Stimulated activated CD4-positive, alpha-beta T cell treated with anti-CD3 and anti-CD28 coated beads, TNF-alpha, amount 100 ng/mL, for 48 hours (primary cell): ENCODE measurements around the gene STAT5B.

Experiments
- DNase-seq, 3 donors: peaks; one replicate each; pipeline ENCODE4 v3.0.0-alpha.2; 2020; ENCODE audit warnings: low read depth in 3 of 3

Gene STAT5B

GRCh38 chr17:42285346-42286050, 9.3 kb upstream of the STAT5B start:
- DNase-seq, result no peak

- DNase-seq, result no peak
These were observed 8.4 kb upstream of the STAT5B start for GRCh38 chr17:42284566-42284965.

- no peak for DNase-seq
These were observed 7.8 kb upstream of the STAT5B start for GRCh38 chr17:42284024-42284369.

GRCh38 chr17:42283241-42284023, 7.2 kb upstream of the STAT5B start:
- DNase-seq, result no peak

GRCh38 chr17:42282478-42283080, 6.4 kb upstream of the STAT5B start:
- no peak for DNase-seq

- DNase-seq, result no peak
These were observed 5.4 kb upstream of the STAT5B start for GRCh38 chr17:42281571-42282096.

- no peak for DNase-seq
These were observed 3.8 kb upstream of the STAT5B start for GRCh38 chr17:42279776-42280630.

GRCh38 chr17:42277342-42277712, 1.1 kb upstream of the STAT5B start:
- no peak for DNase-seq

- DNase-seq, result no peak
These were observed 584 bp upstream of the STAT5B start for GRCh38 chr17:42276609-42277341.

GRCh38 chr17:42275527-42276358, 448 bp downstream of the STAT5B start:
- peak in 1 of 3 donors; percentile 27 for DNase-seq

GRCh38 chr17:42274812-42275526, 1.2 kb downstream of the STAT5B start:
- DNase-seq, result no peak

GRCh38 chr17:42274253-42274542, 2.0 kb downstream of the STAT5B start:
- no peak for DNase-seq

GRCh38 chr17:42273474-42274252, 2.5 kb downstream of the STAT5B start:
- DNase-seq, result no peak

GRCh38 chr17:42272162-42272907, 3.9 kb downstream of the STAT5B start:
- DNase-seq, result no peak

- DNase-seq, result no peak
These were observed 4.5 kb downstream of the STAT5B start for GRCh38 chr17:42271779-42272035.

- DNase-seq, result no peak
These were observed 5.0 kb downstream of the STAT5B start for GRCh38 chr17:42271006-42271778.

- DNase-seq, result no peak
These were observed 5.6 kb downstream of the STAT5B start for GRCh38 chr17:42270596-42270995.

GRCh38 chr17:42270170-42270535, 6.0 kb downstream of the STAT5B start:
- no peak for DNase-seq
